RWPE1 (cell line): ENCODE measurements around the gene PGM1.

Experiments
- CTCF ChIA-PET: fragments of 350-600 bp; sonication (Branson Sonifier 250); formaldehyde crosslinking; extraction: SDS; loops from one replicate; lab custom pipeline; 2021; lab: Yijun Ruan, JAX
- POLR2A ChIA-PET: fragments of 400-600 bp; formaldehyde crosslinking; extraction: SDS; loops from one replicate; lab custom pipeline; 2020; ENCODE audit warnings: antibody characterized with exemption; ENCODE audit not compliant: low non-redundant PET; lab: Yijun Ruan, JAX
- DNase-seq: peaks from one replicate; pipeline ENCODE4 v3.0.0; 2012; ENCODE audit warnings: low spot score
- H3K27ac ChIP-seq: fragments of 450-650 bp; 2 replicates; pipeline ENCODE4 v1.5.1; 2017
- TF ChIP-seq, protein P1 (sequence below): fragments of 450-650 bp; conservative IDR thresholded peaks from 2 replicates; pipeline ENCODE4 v1.5.1; 2017; ENCODE audit warnings: low read depth, mild to moderate bottlenecking

PGM1 gene

DNA sequence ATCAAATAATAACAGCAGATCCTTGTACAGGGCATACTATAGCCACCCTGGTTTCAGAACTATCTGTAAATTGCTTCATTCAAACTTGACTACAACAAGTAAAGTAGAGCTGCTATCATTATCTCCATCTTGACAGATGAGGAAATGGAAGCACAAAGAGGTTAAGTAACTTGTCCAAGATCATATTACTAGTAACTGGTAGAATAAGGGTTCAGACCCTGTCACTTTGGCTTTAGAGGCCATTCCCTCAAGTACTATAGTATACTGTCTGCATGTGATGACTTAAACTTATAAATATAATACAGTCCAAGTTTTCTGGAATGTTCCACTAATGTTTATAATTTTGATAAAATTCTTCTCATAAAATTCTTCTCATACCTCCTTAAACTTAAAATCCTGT is 24.8 kb downstream of the PGM1 start:
- no peak overlapping the region for H3K27ac ChIP-seq
- ChIA-PET CTCF (interaction anchor here (2.3 kb wide), 1 partner anchor 629 kb away, joined by 8 read pairs; no protein-coding TSS in a partner anchor), POLR2A (no interaction called here)
- no peak for DNase-seq
- TF ChIP-seq, protein P1, sequence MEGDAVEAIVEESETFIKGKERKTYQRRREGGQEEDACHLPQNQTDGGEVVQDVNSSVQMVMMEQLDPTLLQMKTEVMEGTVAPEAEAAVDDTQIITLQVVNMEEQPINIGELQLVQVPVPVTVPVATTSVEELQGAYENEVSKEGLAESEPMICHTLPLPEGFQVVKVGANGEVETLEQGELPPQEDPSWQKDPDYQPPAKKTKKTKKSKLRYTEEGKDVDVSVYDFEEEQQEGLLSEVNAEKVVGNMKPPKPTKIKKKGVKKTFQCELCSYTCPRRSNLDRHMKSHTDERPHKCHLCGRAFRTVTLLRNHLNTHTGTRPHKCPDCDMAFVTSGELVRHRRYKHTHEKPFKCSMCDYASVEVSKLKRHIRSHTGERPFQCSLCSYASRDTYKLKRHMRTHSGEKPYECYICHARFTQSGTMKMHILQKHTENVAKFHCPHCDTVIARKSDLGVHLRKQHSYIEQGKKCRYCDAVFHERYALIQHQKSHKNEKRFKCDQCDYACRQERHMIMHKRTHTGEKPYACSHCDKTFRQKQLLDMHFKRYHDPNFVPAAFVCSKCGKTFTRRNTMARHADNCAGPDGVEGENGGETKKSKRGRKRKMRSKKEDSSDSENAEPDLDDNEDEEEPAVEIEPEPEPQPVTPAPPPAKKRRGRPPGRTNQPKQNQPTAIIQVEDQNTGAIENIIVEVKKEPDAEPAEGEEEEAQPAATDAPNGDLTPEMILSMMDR = no peak

DNA sequence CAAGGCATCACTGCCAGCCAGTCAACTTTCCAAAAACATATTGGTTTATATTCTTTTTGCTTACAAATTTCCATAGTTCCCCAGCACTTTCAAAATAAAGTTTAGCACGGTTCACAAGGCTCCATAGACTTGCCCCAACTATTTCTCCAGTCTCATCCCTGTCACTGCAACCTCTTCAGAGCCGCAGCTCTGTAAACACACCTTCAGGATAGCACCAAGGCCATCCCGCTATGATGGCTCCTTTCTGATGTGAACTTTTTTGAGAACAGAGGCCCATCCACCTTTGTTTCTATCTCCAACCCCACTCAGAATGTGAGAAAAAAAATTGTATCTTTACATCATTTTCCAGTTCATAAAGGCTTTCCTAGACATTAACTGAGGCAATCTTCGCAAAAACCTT is 26.3 kb downstream of the PGM1 start:
- ChIA-PET POLR2A (no interaction called here), CTCF (interaction anchor here (1.1 kb wide), 1 partner anchor 627 kb away, joined by 3 read pairs; no protein-coding TSS in a partner anchor)
- no peak for DNase-seq
- H3K27ac ChIP-seq = no peak overlapping the region
- TF ChIP-seq, protein P1 = no peak

- ChIA-PET CTCF (no interaction called here), POLR2A (no interaction called here)
- TF ChIP-seq, protein P1 = no peak
- H3K27ac ChIP-seq = no peak overlapping the region
- no peak for DNase-seq
Measured at GRCh38 chr1:63620671-63621070, 27.5 kb downstream of the PGM1 start.

DNA sequence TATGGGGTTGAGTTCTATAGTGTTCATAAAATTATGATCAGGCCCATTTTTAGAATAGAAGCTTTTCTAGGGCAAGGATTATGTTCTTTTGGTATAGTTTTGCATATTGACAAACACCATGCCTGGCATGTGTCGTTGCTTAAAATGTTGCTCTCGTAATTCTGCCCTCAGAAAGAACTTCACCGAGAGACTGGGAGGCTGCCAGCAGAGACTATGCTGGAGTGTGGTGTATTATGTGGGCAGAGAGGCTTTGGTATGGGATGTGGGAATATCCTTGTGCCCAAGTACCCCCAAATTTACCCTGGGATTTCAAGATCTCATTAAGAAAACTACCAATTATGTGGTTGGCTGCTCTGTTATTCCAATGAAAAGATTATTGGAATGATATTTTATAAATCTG is 27.9 kb downstream of the PGM1 start:
- no peak overlapping the region for H3K27ac ChIP-seq
- TF ChIP-seq, protein P1 = no peak
- DNase-seq = no peak
- ChIA-PET POLR2A (no interaction called here), CTCF (no interaction called here)

- H3K27ac ChIP-seq = no peak overlapping the region
- DNase-seq = no peak
- ChIA-PET POLR2A (no interaction called here), CTCF (no interaction called here)
- TF ChIP-seq, protein P1 = no peak
Measured at GRCh38 chr1:63621698-63622097, 28.5 kb downstream of the PGM1 start.

DNA sequence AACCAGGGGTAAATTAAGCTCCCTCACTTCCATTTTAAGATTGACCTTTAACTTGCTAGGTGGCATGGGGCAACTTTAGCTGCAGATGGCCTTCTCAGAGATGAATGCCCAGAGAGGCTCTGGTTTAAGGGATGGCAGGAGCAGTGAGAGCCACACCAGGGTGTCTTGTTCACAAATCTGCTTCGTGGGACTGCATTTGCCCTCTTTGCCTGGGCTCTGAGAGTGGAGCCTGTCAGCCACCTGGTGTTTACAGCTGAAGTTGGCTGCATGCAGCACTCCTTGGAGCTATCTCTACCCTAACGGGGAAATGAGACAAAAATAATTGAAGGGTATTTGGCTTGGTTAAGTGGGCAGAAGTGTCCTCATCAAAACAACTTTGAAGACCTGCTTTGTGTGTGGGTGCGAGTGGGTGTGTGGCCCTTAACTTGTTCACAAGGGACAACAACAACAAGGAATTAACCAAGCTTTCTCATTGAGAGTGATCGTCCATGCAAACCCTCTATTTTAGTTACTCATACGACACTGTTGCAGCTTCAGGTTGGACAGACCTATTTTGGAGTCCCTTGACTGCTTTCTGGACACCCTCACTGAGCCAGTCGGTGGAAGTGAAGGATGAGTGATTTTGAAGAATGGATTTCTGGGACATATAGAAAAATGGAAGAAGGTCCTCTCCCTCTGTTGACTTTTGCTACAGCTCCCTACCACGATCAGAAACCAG is 29.8 kb downstream of the PGM1 start:
- H3K27ac ChIP-seq = no peak overlapping the region
- DNase-seq = no peak
- CTCF ChIA-PET = interaction anchor here (0.7 kb wide), 1 partner anchor 624 kb away, joined by 3 read pairs; no protein-coding TSS in a partner anchor
- TF ChIP-seq, protein P1 = no peak
- POLR2A ChIA-PET = no interaction called here
